ENCODE data around the gene KRTAP4-9. TPM values are rescaled to one million over a fixed set of nuclear protein-coding genes. Genes with fewer than 3 reads are reported as not detected.

KRTAP4-9 gene
- total and polyA plus RNA-seq, 10 of the 15 experiments (the other 5 are each of a cell fraction or from before 2014, with no cell fraction given) = not detected

- ChIA-PET POLR2A (no interaction called here), SMC1A (ENCODE audit: uncharacterized antibody, unreplicated experiment) (no interaction called here), CTCF (no interaction called here), RAD21 (ENCODE audit: unreplicated experiment) (no interaction called here)
- Histone ChIP-seq H3K9ac (ENCODE audit: control insufficient read depth, insufficient read depth, low read length) (no peak overlapping the region), H3K27ac (ENCODE audit: control insufficient read depth, insufficient read depth) (no peak overlapping the region), H3K9me3 (replicated peaks; ENCODE audit: control insufficient read depth, insufficient read depth, low read length) (no peaks in the 10 kb centered on the region), H3K27me3 (replicated peaks in 1 of 2; ENCODE audit: control insufficient read depth in 2 of 2, insufficient read depth in 2 of 2, low read length in 1 of 2) (no peaks in the 10 kb centered on the region; a peak in 1 of 4 replicates), H3K4me1 (ENCODE audit: control insufficient read depth, insufficient read depth, low read length) (no peaks in the 10 kb centered on the region), H4K20me1 (ENCODE audit: control insufficient read depth, insufficient read depth) (no peaks in the 10 kb centered on the region), H2AFZ (ENCODE audit: control insufficient read depth, low read depth, low read length) (no peak overlapping the region), H3K79me2 (ENCODE audit: control insufficient read depth, insufficient read depth, low read length) (no peaks in the 10 kb centered on the region), H3K4me3 (no peak overlapping the region), H3K36me3 (ENCODE audit: control insufficient read depth in 2 of 2, insufficient read depth in 2 of 2, low read length in 1 of 2) (no peaks in the 10 kb centered on the region), H3K4me2 (ENCODE audit: control insufficient read depth, insufficient read depth) (no peak overlapping the region)
- intact Hi-C loops (cut with micrococcal nuclease; ENCODE audit: unreplicated experiment) = no loop called here
- in situ Hi-C loops (cut with MboI) = no loop called here
- DNase-seq (ENCODE audit: low read depth, low spot score) = no peak
- 2% methylated on average over 4 of the region's 4 CpGs for WGBS (ENCODE audit: insufficient coverage, insufficient replicate concordance, low lambda C conversion rate, missing lambda C conversion rate)
- ATAC-seq = no peak
- BruUV-seq (replicated peaks) = no TSS peak
- no peak for FAIRE-seq
- TF ChIP-seq NFXL1 (IDR thresholded peaks at IDR 0.05; ENCODE audit: borderline replicate concordance) = no peak
- no peak for TF ChIP-seq MEF2A (IDR thresholded peaks at IDR 0.05; ENCODE audit: insufficient read depth, low read depth, low read length)
- TF ChIP-seq ZNF217 (IDR thresholded peaks at IDR 0.05) = no peak
- no peak for TF ChIP-seq SIX5 (IDR thresholded peaks at IDR 0.05; ENCODE audit: low read depth, low read length, severe bottlenecking)
- no peak for TF ChIP-seq ZBTB4 (CRISPR knock-in tag; IDR thresholded peaks at IDR 0.05)
- TF ChIP-seq E4F1 (IDR thresholded peaks at IDR 0.05; ENCODE audit: borderline replicate concordance, partially characterized antibody) = no peak
- TF ChIP-seq RCOR1 (conservative IDR thresholded peaks at IDR 0.05; ENCODE audit: low read depth, low read length) = no peak
- TF ChIP-seq BRCA1 (IDR thresholded peaks at IDR 0.05; ENCODE audit: low read depth, low read length) = no peak
- no peak for TF ChIP-seq GABPA (IDR thresholded peaks at IDR 0.05; ENCODE audit: low read depth)
- TF ChIP-seq IRF5 (IDR thresholded peaks at IDR 0.05; ENCODE audit: borderline replicate concordance) = no peak
- TF ChIP-seq ATF3 (IDR thresholded peaks at IDR 0.05; ENCODE audit: borderline replicate concordance, extremely low read depth, low read depth, low read length) = no peak
- no peak for TF ChIP-seq POLR2A (IDR thresholded peaks at IDR 0.05; ENCODE audit: low read depth, low read length)
- no peak for TF ChIP-seq CBFB (IDR thresholded peaks at IDR 0.05; ENCODE audit: low read depth)
- no peak for TF ChIP-seq POLR2AphosphoS2 (IDR thresholded peaks at IDR 0.05; ENCODE audit: low read depth, low read length)
Observed at GRCh38 chr17:41082626-41083025, 22.6 kb upstream of the KRTAP4-9 start.
